ENCODE measurements around the gene MED16. TPM values are rescaled to one million over a fixed set of nuclear protein-coding genes. Genes with fewer than 3 reads are reported as not detected.

The MED16 gene
- total and polyA plus RNA-seq, 9 donors, result 0.62 to 75.4 (median 52.3) TPM

DNA sequence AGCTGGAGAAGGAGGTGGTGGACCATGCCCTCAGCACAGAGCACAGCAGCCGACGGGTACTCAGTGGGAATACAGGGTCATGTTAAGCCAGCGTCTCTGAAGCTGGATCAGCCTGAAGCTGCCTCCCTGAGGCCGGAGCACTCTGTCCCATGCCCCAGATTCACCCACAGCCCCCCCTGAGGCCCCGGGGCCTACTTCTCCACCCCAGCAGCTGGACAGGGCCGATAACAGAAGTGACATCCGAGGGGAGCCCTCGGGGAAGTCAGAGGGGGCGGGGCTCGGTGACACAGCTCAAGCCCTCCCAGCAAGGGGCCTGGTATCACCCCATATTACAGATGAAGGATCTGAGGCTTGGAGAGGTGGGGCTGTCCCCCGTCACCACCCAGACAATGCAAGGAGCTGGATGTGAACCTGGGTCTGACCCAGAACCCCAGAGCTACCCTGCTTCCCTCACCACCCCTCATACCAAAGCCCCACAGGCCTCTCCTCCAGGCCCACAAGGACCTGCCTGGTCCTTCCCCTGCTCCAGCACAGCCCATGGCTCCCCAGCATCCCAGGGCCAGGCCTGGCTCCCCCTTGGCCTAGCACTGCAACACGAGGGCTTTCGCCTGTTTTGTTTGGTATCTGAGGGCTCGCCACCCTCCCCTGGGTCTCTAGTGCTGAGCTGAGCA, 14.3 kb upstream of the MED16 start:
- H3K36me3 ChIP-seq, result no peaks in the 10 kb centered on the region
- intact Hi-C loops (cut with DNase I), result loop anchor here in 1 of 4 donors (5.0 kb wide), 1 partner anchor 40 kb away; no protein-coding TSS in a partner anchor
- H3K4me3 ChIP-seq, result no peak overlapping the region
- no peaks in the 10 kb centered on the region for H3K4me1 ChIP-seq (ENCODE audit: insufficient read depth)
- TF ChIP-seq, protein P1, sequence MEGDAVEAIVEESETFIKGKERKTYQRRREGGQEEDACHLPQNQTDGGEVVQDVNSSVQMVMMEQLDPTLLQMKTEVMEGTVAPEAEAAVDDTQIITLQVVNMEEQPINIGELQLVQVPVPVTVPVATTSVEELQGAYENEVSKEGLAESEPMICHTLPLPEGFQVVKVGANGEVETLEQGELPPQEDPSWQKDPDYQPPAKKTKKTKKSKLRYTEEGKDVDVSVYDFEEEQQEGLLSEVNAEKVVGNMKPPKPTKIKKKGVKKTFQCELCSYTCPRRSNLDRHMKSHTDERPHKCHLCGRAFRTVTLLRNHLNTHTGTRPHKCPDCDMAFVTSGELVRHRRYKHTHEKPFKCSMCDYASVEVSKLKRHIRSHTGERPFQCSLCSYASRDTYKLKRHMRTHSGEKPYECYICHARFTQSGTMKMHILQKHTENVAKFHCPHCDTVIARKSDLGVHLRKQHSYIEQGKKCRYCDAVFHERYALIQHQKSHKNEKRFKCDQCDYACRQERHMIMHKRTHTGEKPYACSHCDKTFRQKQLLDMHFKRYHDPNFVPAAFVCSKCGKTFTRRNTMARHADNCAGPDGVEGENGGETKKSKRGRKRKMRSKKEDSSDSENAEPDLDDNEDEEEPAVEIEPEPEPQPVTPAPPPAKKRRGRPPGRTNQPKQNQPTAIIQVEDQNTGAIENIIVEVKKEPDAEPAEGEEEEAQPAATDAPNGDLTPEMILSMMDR (IDR thresholded peaks at IDR 0.05), result no peak
- no peak for TF ChIP-seq EP300 (IDR thresholded peaks at IDR 0.05)
- TF ChIP-seq POLR2A (IDR thresholded peaks at IDR 0.05), result no peak
- DNase-seq, result no peak
- no peaks in the 10 kb centered on the region for H3K9me3 ChIP-seq
- no peaks in the 10 kb centered on the region for H3K27me3 ChIP-seq
- WGBS, 3 donors, result 80 to 86% (median 80%) methylated on average over 13 to 14 of the region's 14 CpGs
- no peak overlapping the region for H3K27ac ChIP-seq

DNA sequence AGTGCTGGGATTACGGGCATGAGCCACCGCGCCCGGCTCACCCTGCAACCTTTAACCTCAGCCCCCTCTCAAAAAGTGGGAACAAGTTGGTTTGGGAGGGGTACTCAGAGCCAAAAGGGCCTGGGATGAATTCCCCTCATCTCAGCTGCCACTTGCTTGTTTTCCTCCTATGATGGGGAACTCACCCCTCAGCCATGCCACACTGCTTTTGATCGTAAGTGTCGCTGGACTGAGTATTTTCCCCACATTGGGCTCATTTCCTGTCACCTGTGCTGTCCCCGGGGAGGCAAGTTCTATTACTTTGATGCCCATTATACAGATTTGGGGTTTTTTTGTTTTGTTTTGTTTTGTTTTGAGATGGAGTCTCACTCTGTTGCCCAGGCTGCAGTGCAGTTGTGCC, 13.5 kb upstream of the MED16 start:
- no peaks in the 10 kb centered on the region for H3K36me3 ChIP-seq
- no peak for TF ChIP-seq POLR2A (IDR thresholded peaks at IDR 0.05)
- no peak for TF ChIP-seq EP300 (IDR thresholded peaks at IDR 0.05)
- TF ChIP-seq, protein P1 (IDR thresholded peaks at IDR 0.05), result no peak
- WGBS, 3 donors, result 92 to 97% (median 94%) methylated on average over 7 of the region's 7 CpGs
- no peak overlapping the region for H3K27ac ChIP-seq
- H3K4me3 ChIP-seq, result no peak overlapping the region
- DNase-seq, result no peak
- H3K4me1 ChIP-seq (ENCODE audit: insufficient read depth), result no peaks in the 10 kb centered on the region
- intact Hi-C loops (cut with DNase I), result loop anchor here in 1 of 4 donors (5.0 kb wide), 1 partner anchor 39 kb away; no protein-coding TSS in a partner anchor
- no peaks in the 10 kb centered on the region for H3K27me3 ChIP-seq
- no peaks in the 10 kb centered on the region for H3K9me3 ChIP-seq

DNA sequence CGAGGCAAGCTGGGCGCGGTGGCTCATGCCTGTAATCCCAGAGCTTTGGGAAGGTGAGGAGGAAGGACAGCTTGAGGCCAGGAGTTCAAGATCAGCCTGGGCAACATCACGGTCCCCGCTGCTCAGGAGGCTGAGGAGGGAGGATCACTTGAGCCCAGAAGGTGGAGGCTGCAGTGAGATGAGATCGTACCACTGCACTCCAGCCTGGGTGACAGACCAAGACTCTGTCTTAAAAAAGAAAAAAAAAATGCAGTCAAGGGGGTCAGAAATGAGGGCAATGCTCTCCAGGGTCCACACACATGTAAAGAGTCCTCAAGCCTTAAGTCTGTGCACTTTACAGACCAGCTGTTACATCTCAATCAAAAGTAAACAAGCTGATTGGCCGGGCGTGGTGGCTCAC, 11.6 kb upstream of the MED16 start:
- Histone ChIP-seq H3K4me3 (no peak overlapping the region), H3K36me3 (no peaks in the 10 kb centered on the region), H3K27me3 (no peaks in the 10 kb centered on the region), H3K4me1 (ENCODE audit: insufficient read depth) (no peaks in the 10 kb centered on the region), H3K27ac (no peak overlapping the region), H3K9me3 (no peaks in the 10 kb centered on the region)
- intact Hi-C loops (cut with DNase I), result no loop called here
- DNase-seq, result no peak
- WGBS, 3 donors, result 88 to 98% (median 90%) methylated on average over 8 of the region's 8 CpGs
- TF ChIP-seq EP300 (IDR thresholded peaks at IDR 0.05), result no peak

DNA sequence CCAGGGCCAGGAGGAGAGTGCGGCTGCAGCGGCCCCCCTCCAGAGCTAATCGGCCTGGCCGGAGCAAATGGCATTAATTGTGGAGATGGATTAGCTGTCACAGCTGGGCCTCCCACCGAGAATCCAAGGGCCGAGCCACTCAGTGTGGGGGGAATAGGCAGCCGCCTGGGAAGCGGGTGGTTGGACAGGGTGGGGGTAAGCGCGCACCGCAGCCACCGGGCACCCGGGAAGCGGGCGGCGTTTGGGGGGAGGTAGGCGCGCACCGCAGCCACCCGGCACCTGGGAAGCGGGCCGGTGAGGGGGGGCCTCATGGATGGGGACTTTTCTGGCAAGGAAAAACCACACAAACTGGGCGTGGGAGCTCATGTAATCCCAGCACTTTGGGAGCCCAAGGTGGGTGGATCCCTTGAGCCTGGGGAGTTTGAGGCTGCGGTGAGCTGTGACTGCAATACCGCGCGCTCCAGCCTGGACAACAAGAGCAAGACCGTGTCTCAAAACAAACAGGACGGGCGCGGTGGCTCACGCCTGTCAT, 10.3 kb upstream of the MED16 start:
- intact Hi-C loops (cut with DNase I), result no loop called here
- 54 to 67% (median 65%) methylated on average over 32 of the region's 32 CpGs for WGBS, 3 donors
- TF ChIP-seq POLR2A (IDR thresholded peaks at IDR 0.05), result no peak
- TF ChIP-seq EP300 (IDR thresholded peaks at IDR 0.05), result no peak
- TF ChIP-seq, protein P1 (IDR thresholded peaks at IDR 0.05), result no peak
- Histone ChIP-seq H3K4me3 (no peak overlapping the region), H3K27me3 (no peaks in the 10 kb centered on the region), H3K36me3 (no peaks in the 10 kb centered on the region), H3K4me1 (ENCODE audit: insufficient read depth) (no peaks in the 10 kb centered on the region), H3K27ac (no peak overlapping the region), H3K9me3 (no peaks in the 10 kb centered on the region)
- DNase-seq, result peak in 1 of 5 donors; percentile 32
